A549 (cell line): Measurements from ENCODE around the gene HPCAL1. TPM values are rescaled to one million over a fixed set of nuclear protein-coding genes. Genes with fewer than 3 reads are reported as not detected.

Experiments used
- ATAC-seq, 2 experiments: fragments of 200-7000 bp in 1 of 2; fragments of >200 bp in 1 of 2; cut with Nextera tagmentation in 1 of 2; cut with Tn5 transposase in 1 of 2; 3 replicates each; pipeline versions ENCODE4 v1.8.0 to v1.9.1; 2018 to 2020; ENCODE audit warnings: mild to moderate bottlenecking in 1 of 2, moderate library complexity in 1 of 2
- CTCF ChIA-PET: fragments of 300-600 bp; sonication (Branson Sonifier 250); formaldehyde crosslinking; extraction: SDS; loops from one replicate; lab custom pipeline; 2021; ENCODE audit warnings: antibody characterized with exemption, inconsistent platforms; lab: Yijun Ruan, JAX
- POLR2A ChIA-PET: fragments of 350-600 bp; formaldehyde crosslinking; extraction: SDS; loops from one replicate; lab custom pipeline; 2021; ENCODE audit warnings: antibody characterized with exemption, inconsistent platforms; lab: Yijun Ruan, JAX
- DNase-seq, 2 experiments: peaks; one replicate each; pipeline versions ENCODE4 v3.0.0 to v3.0.0-alpha.2; 2011 to 2016; ENCODE audit warnings: low read depth in 1 of 2, low spot score in 1 of 2
- FAIRE-seq: peaks from 2 replicates; lab custom pipeline; 2011; peaks lifted over from hg19 to GRCh38; lab: Jason Lieb, UNC
- H3K27ac ChIP-seq, 2 experiments: fragments of >200 bp; sonication (Bioruptor Twin); formaldehyde crosslinking; 3 replicates each; pipeline ENCODE4 v1.5.1; 2016 to 2017
- H3K4me1 ChIP-seq: fragments of >200 bp; sonication (Bioruptor Twin); formaldehyde crosslinking; 3 replicates; pipeline ENCODE4 v1.6.1; 2016
- H3K4me2 ChIP-seq: fragments of >200 bp; sonication (Bioruptor Twin); formaldehyde crosslinking; 3 replicates; pipeline ENCODE4 v1.6.1; 2016
- H3K4me3 ChIP-seq: fragments of >200 bp; sonication (Bioruptor Twin); formaldehyde crosslinking; 3 replicates; pipeline ENCODE4 v1.5.1; 2016
- H3K9me3 ChIP-seq: fragments of >200 bp; sonication (Bioruptor Twin); formaldehyde crosslinking; 3 replicates; pipeline ENCODE4 v1.6.1; 2016
- CBX8 ChIP-seq: fragments of 200-600 bp; sonication (generic); IDR thresholded peaks from 2 replicates; pipeline ENCODE4 v1.6.1; 2016
- CHD2 ChIP-seq: fragments of 150-350 bp; IDR thresholded peaks from 2 replicates; pipeline ENCODE4 v1.6.1; 2014; ENCODE audit warnings: low read length; ENCODE audit not compliant: partially characterized antibody
- FOSB ChIP-seq: fragments of 250-450 bp; sonication (Bioruptor Pico); IDR thresholded peaks from 2 replicates; pipeline ENCODE4 v1.5.0; 2020; ENCODE audit warnings: mild to moderate bottlenecking, moderate library complexity
- MAFK ChIP-seq: fragments of 450-650 bp; IDR thresholded peaks from 2 replicates; pipeline ENCODE4 v1.6.1; 2014; ENCODE audit not compliant: partially characterized antibody
- POLR2A ChIP-seq: IDR thresholded peaks from 2 replicates; pipeline ENCODE4 v1.6.1; 2012; ENCODE audit warnings: mild to moderate bottlenecking, low read length
- RARB ChIP-seq: fragments of 250-450 bp; sonication (Bioruptor Pico); IDR thresholded peaks from 2 replicates; pipeline ENCODE4 v1.8.0; 2021; ENCODE audit warnings: mild to moderate bottlenecking, moderate library complexity
- RCOR1 ChIP-seq: fragments of 150-350 bp; IDR thresholded peaks from 2 replicates; pipeline ENCODE4 v1.6.1; 2014; ENCODE audit warnings: antibody characterized with exemption, low read length, low read depth
- RNF2 ChIP-seq: fragments of 200-600 bp; sonication (generic); IDR thresholded peaks from 2 replicates; pipeline ENCODE4 v1.6.1; 2016; ENCODE audit warnings: low read depth, mild to moderate bottlenecking, antibody characterized with exemption, moderate library complexity, borderline replicate concordance
- ZC3H11A ChIP-seq: fragments of 450-650 bp; IDR thresholded peaks from 2 replicates; pipeline ENCODE4 v1.6.1; 2014; ENCODE audit warnings: antibody characterized with exemption, mild to moderate bottlenecking
- ZFP36 ChIP-seq: fragments of 450-650 bp; IDR thresholded peaks from 2 replicates; pipeline ENCODE4 v1.6.1; 2014; ENCODE audit warnings: borderline replicate concordance; ENCODE audit not compliant: partially characterized antibody
- WGBS: methylation state at CpG from one replicate; pipeline ENCODE4 v1.1.6; 2017; ENCODE audit errors: missing lambda C conversion rate; 5-methylcytosine and 5-hydroxymethylcytosine counted together
- polyA plus RNA-seq, 4 experiments: library from polyadenylated mRNA; depleted of rRNA in 3 of 4; stranded (reverse); fragments of >200 nt; fragmentation: RNase III in 1 of 4; extraction: RNeasy Plus Mini Kit Qiagen cat#74134 plus additional on column Dnase treatment in 1 of 4; gene quantifications; 2 replicates in 3 of 4; 3 replicates in 1 of 4; pipeline ENCODE4 v1.2.3, GENCODE V29; 2011 to 2017
- TF ChIP-seq, protein P1 (sequence below): fragments of 150-350 bp; IDR thresholded peaks from 2 replicates; pipeline ENCODE4 v1.6.1; 2014; ENCODE audit warnings: low read depth, mild to moderate bottlenecking, low read length
- TF ChIP-seq, protein P2 (sequence below): IDR thresholded peaks from 2 replicates; pipeline ENCODE4 v1.6.1; 2012
- TF ChIP-seq, protein P3 (sequence below): IDR thresholded peaks from 2 replicates; pipeline ENCODE4 v1.6.1; 2012

HPCAL1 gene
- polyA plus RNA-seq, 2 of the 4 experiments (the other 2 are of a cell fraction) = 44.4 to 66.4 TPM

DNA sequence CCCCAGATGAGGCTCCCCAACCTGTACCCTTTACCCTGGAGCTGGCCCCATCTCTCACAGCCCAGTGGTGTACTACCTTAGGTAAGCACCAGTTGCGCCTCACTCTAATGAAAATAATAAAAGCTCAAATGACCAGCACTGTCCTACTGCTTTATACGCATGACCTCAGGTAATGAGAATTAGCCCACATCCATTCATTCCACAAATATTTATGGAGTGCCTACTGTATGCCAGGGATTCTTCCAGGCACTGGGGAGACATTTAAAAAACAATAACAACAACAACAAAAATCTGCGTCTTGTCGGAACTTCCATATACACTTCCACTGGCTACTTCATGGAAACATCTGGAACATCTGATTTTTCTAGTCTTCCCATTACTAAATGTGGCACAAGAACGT lies 20.8 kb downstream of the HPCAL1 start:
- Histone ChIP-seq H3K4me2 (no peak overlapping the region), H3K27ac (no peak overlapping the region), H3K4me3 (no peak overlapping the region), H3K4me1 (peaks cover 48% of the 10 kb centered on the region), H3K9me3 (peaks cover 33% of the 10 kb centered on the region)
- ChIA-PET POLR2A (no interaction called here), CTCF (interaction anchor here (1.0 to 2.3 kb wide), 8 partner anchors 9 to 199 kb away, joined by 3 to 9 read pairs (median 4); no protein-coding TSS in a partner anchor)
- ATAC-seq (no peak), FAIRE-seq (no peak), DNase-seq (no peak)
- WGBS = 93% methylated on average over 5 of the region's 5 CpGs
- TF ChIP-seq RNF2 = no peak
- TF ChIP-seq, protein P1, sequence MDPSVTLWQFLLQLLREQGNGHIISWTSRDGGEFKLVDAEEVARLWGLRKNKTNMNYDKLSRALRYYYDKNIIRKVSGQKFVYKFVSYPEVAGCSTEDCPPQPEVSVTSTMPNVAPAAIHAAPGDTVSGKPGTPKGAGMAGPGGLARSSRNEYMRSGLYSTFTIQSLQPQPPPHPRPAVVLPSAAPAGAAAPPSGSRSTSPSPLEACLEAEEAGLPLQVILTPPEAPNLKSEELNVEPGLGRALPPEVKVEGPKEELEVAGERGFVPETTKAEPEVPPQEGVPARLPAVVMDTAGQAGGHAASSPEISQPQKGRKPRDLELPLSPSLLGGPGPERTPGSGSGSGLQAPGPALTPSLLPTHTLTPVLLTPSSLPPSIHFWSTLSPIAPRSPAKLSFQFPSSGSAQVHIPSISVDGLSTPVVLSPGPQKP = no peak
- TF ChIP-seq RCOR1 = no peak
- no peak for TF ChIP-seq FOSB (CRISPR knock-in tag)
- TF ChIP-seq CBX8 = no peak
- no peak for TF ChIP-seq CHD2
- no peak for TF ChIP-seq RARB

DNA sequence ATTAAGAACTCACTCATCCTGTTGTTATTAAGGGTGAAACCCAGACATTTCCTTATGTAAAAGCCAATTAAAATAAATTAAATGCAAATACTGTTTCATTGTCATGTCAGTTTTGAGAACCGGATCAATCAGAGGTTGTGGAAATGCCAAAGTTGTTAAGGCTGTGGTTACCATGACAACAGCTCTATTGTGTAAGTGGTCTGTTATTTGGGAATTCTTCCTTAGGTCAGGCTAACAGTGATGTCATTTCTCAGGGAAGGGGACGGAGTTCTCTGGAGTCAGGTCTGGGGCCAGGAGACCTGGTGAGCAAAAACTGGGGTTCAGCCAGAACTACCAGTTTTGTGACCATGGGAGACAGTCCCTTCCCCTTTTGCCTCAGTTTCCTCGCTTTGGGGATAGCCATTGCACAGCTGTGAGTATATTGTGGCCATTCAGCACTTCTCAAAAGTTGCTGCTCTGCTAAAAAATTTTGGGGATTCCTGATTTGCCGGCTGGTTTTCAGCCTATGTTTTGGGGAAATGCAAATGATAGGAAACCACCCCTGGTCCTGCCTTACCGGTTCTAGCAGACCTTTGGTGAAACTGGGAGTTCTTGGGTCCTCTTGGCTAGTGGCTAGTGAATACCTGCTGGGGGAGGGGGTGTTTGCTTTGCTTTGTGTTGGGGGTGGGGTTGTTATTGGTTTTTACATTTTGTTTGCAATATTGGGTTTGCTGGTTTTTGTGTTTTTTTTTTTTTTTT lies 21.6 kb downstream of the HPCAL1 start:
- CTCF ChIA-PET = interaction anchor here (1.1 to 8.5 kb wide), 7 partner anchors 10 to 200 kb away, joined by 3 to 61 read pairs (median 6); no protein-coding TSS in a partner anchor

DNA sequence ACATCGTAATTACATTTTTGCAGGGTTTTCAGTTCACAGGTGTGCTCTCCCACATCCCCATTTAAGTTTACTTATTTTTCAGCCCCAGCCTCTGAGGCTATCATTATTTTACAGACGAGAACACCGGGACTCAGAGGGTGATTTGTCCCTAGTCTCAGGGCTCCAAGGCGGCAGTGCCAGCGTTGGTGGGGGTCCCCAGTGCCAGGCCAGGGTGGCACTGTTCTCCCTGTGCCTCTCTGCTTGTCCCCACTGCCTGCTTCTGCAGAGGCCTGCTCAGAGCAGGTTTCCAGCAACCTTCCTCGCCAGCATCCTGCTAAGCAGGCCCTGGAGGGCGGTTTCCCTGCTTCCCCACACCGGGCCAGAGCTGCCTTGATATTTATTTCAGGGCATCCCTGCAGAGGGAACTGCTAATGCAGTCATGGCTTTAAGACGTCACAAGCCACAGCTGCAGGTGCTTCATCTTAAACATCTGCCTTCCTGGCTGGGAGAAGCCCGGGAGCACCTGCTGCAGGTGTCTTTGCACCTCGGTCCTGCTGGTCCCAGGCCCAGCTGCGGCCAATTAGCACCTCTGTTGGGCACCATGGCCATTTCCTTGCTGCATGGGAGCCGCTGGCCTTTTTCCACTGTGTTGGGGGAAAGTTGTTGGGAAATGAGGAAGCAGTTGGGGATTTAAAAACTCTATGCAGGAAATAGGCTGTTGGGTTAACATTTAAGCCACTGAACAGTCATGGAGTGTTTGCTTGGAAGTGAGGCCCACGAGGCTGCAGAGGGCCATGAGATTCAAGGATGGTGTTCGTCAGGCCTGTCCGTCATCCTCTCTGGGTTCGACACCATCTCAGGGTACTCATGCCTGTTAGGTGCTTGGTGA lies 22.8 kb downstream of the HPCAL1 start:
- Histone ChIP-seq H3K9me3 (peaks cover 26% of the 10 kb centered on the region), H3K27ac (peak overlapping the region; percentile 44 to 70; a peak in 4 of 6 replicates), H3K4me3 (no peak overlapping the region), H3K4me2 (peak overlapping the region; percentile 59), H3K4me1 (peaks cover 67% of the 10 kb centered on the region)
- FAIRE-seq (no peak), DNase-seq (peak in 1 of 2 experiments; percentile 44), ATAC-seq (peak; percentile 15 to 22; a peak in 3 of 6 replicates)
- ChIA-PET CTCF (interaction anchor here (0.7 to 8.5 kb wide), 4 partner anchors 17 to 84 kb away, joined by 3 to 61 read pairs (median 21); partner anchors contain the start of gene HPCAL1), POLR2A (interaction anchor here (0.7 kb wide), 1 partner anchor 23 kb away, joined by 4 read pairs; the partner anchor contains the start of gene HPCAL1)
- WGBS = 64% methylated on average over 17 of the region's 17 CpGs
- no peak for TF ChIP-seq ZC3H11A
- TF ChIP-seq, protein P2, sequence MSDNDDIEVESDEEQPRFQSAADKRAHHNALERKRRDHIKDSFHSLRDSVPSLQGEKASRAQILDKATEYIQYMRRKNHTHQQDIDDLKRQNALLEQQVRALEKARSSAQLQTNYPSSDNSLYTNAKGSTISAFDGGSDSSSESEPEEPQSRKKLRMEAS = no peak
- TF ChIP-seq, protein P3, sequence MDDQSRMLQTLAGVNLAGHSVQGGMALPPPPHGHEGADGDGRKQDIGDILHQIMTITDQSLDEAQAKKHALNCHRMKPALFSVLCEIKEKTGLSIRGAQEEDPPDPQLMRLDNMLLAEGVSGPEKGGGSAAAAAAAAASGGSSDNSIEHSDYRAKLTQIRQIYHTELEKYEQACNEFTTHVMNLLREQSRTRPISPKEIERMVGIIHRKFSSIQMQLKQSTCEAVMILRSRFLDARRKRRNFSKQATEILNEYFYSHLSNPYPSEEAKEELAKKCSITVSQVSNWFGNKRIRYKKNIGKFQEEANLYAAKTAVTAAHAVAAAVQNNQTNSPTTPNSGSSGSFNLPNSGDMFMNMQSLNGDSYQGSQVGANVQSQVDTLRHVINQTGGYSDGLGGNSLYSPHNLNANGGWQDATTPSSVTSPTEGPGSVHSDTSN = no peak
- TF ChIP-seq POLR2A = no peak
- no peak for TF ChIP-seq RCOR1
- TF ChIP-seq RARB = no peak

More for the DNA sequence above, 21.6 kb downstream of the HPCAL1 start:
- H3K4me3 ChIP-seq = no peak overlapping the region
- peaks cover 55% of the 10 kb centered on the region for H3K4me1 ChIP-seq
- ATAC-seq = no peak
- TF ChIP-seq MAFK (peak; percentile 15), ZFP36 (no peak)
- TF ChIP-seq, all 56 proteins: peak for 1
- POLR2A ChIA-PET = interaction anchor here (0.7 kb wide), 1 partner anchor 21 kb away, joined by 4 read pairs; the partner anchor contains the start of gene HPCAL1
- WGBS = 91% methylated on average over 5 of the region's 5 CpGs
- Histone ChIP-seq H3K4me2 (peak overlapping the region; percentile 9; the same call in 1 of the 3 replicates), H3K9me3 (peaks cover 33% of the 10 kb centered on the region), H3K27ac (no peak overlapping the region)
- FAIRE-seq = no peak
- no peak for DNase-seq

DNA sequence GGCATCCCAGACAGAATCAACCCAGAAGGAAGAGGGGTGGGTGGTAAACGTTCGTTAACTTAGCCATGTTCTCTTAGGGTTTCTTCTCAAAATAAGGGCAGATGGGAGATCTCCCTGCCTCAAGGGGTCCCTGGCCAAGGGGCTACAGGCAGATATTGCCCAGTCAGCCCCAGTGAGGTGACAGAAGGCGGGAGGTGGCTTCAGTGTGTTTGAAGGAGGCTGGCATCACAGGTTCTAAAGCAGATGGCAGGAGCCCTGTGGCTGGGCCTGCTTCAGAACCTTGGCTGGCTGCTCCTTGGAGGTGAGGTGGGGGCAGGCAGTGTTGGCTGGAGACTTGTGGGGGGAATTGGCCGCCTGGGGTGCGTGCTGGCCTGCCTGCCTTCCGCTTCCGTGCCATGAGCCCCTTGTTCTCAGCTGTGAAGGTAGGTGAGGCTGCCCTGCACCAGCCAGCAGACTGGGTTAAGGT lies 23.5 kb downstream of the HPCAL1 start:
- no peak for TF ChIP-seq RNF2
- TF ChIP-seq POLR2A = 0 out of 2 replicates have a peak, but pooled peaks have one; percentile 2
- FAIRE-seq (no peak), ATAC-seq (no peak), DNase-seq (no peak)
- POLR2A ChIA-PET = no interaction called here
- CTCF ChIA-PET = interaction anchor here (0.7 to 8.5 kb wide), 6 partner anchors 10 to 184 kb away, joined by 3 to 61 read pairs (median 8); partner anchors contain the start of gene HPCAL1
- no peak overlapping the region for H3K4me3 ChIP-seq
- H3K9me3 ChIP-seq = peaks cover 20% of the 10 kb centered on the region
- peak overlapping the region; percentile 59 for H3K4me2 ChIP-seq
- WGBS = 87% methylated on average over 7 of the region's 7 CpGs
- H3K27ac ChIP-seq = peak overlapping the region; percentile 44 to 70; a peak in 5 of 6 replicates
- H3K4me1 ChIP-seq = peaks cover 74% of the 10 kb centered on the region
